Hindlimb muscle (tissue), 1 donor: ENCODE measurements around the gene BMPR1A. TPM values are rescaled to one million over a fixed set of nuclear protein-coding genes. Genes with fewer than 3 reads are reported as not detected.

Experiments
- DNase-seq: peaks from one replicate; pipeline ENCODE4 v3.0.0-alpha.2; 2013
- polyA plus RNA-seq: library from polyadenylated mRNA; unstranded; fragments of 120-200 nt; gene quantifications from one replicate; pipeline ENCODE4 v1.2.1, GENCODE V29; 2013; ENCODE audit not compliant: insufficient read length

BMPR1A gene
- polyA plus RNA-seq, 1 donor, result 45.2 TPM

- no peak for DNase-seq
Observed at GRCh38 chr10:86958116-86958900, 201.9 kb downstream of the BMPR1A start, which contains the start of gene SNCG. Gene SNCG (plus strand): TSS chr10:86958599. CDS start chr10:86958698, 99 bp downstream.

GRCh38 chr10:86958901-86959736 lies 202.7 kb downstream of the BMPR1A start:
- DNase-seq, result no peak

- no peak for DNase-seq
Observed at GRCh38 chr10:86959737-86960002, 203.3 kb downstream of the BMPR1A start.

- no peak for DNase-seq
Observed at GRCh38 chr10:86960003-86960862, 203.8 kb downstream of the BMPR1A start.

GRCh38 chr10:86960863-86961434 lies 204.5 kb downstream of the BMPR1A start:
- DNase-seq, result no peak

- DNase-seq, result no peak
Observed at GRCh38 chr10:86961481-86962091, 205.2 kb downstream of the BMPR1A start.

GRCh38 chr10:86962136-86962980 lies 205.9 kb downstream of the BMPR1A start:
- DNase-seq, result no peak

GRCh38 chr10:86962981-86963310 lies 206.5 kb downstream of the BMPR1A start:
- DNase-seq, result no peak

GRCh38 chr10:86963341-86963919 lies 207.0 kb downstream of the BMPR1A start:
- no peak for DNase-seq

- no peak for DNase-seq
Observed at GRCh38 chr10:86964061-86964846, 207.8 kb downstream of the BMPR1A start.

- no peak for DNase-seq
Observed at GRCh38 chr10:86964847-86965190, 208.4 kb downstream of the BMPR1A start.

- no peak for DNase-seq
Observed at GRCh38 chr10:86965986-86966654, 209.7 kb downstream of the BMPR1A start.

GRCh38 chr10:86967481-86967941 lies 211.1 kb downstream of the BMPR1A start:
- DNase-seq, result no peak

GRCh38 chr10:86968271-86968993 lies 212.0 kb downstream of the BMPR1A start, which contains the start of gene ADIRF:
Gene ADIRF (plus strand): TSS chr10:86968482. CDS start chr10:86968545, 63 bp downstream.
- no peak for DNase-seq

GRCh38 chr10:86968994-86969355 lies 212.6 kb downstream of the BMPR1A start:
- DNase-seq, result no peak

- peak; percentile 62 for DNase-seq
Observed at GRCh38 chr10:86969421-86970041, 213.1 kb downstream of the BMPR1A start.

GRCh38 chr10:86970162-86970981 lies 214.0 kb downstream of the BMPR1A start:
- DNase-seq, result no peak

- DNase-seq, result no peak
Observed at GRCh38 chr10:86970982-86971231, 214.5 kb downstream of the BMPR1A start.
